ENCODE data around the gene CARHSP1. TPM values are rescaled to one million over a fixed set of nuclear protein-coding genes. Genes with fewer than 3 reads are reported as not detected.
A peak's percentile ranks its signal among the peaks of the same experiment; 100 is the strongest.
"Not testable (repeated sequence)": the region's sequence is repeated elsewhere in the genome, so short reads cannot be mapped to it uniquely, and the experiment has no call there.

Gene CARHSP1
- polyA plus RNA-seq, 1 experiment, result 65.5 TPM

- Histone ChIP-seq H3K27ac (ENCODE audit: low read depth, low read length) (no peak overlapping the region), H3K9me3 (ENCODE audit: control insufficient read depth, insufficient read depth, low read length) (no peaks in the 10 kb centered on the region; the same call in 1 of the 2 replicates), H3K27me3 (ENCODE audit: control insufficient read depth, insufficient read depth, low read length) (no peaks in the 10 kb centered on the region), H3K4me3 (ENCODE audit: low read depth, low read length) (no peak overlapping the region)
- no peak for TF ChIP-seq CTCF (IDR thresholded peaks at IDR 0.05; ENCODE audit: low read depth, low read length)
- ChIA-PET CTCF (interaction anchor here (1.0 to 1.9 kb wide), 3 partner anchors 22 to 140 kb away, joined by 3 to 4 read pairs (median 4); no protein-coding TSS in a partner anchor), POLR2A (interaction anchor here (0.9 to 1.9 kb wide), 5 partner anchors 9 to 218 kb away, joined by 3 to 5 read pairs (median 4); partner anchors contain the start of gene HAPSTR1)
- DNase-seq (ENCODE audit: low read depth, low spot score), result no peak
These were observed 4.4 kb upstream of the CARHSP1 start for GRCh38 chr16:8872967-8873865.

GRCh38 chr16:8872071-8872470, 3.3 kb upstream of the CARHSP1 start:
- ChIA-PET CTCF (no interaction called here), POLR2A (interaction anchor here (0.6 to 1.1 kb wide), 3 partner anchors 13 to 219 kb away, joined by 3 to 5 read pairs (median 3); partner anchors contain the start of gene HAPSTR1)
- Histone ChIP-seq H3K27me3 (ENCODE audit: control insufficient read depth, insufficient read depth, low read length) (no peaks in the 10 kb centered on the region), H3K9me3 (ENCODE audit: control insufficient read depth, insufficient read depth, low read length) (no peaks in the 10 kb centered on the region; the same call in 1 of the 2 replicates), H3K4me3 (ENCODE audit: low read depth, low read length) (no peak overlapping the region), H3K27ac (ENCODE audit: low read depth, low read length) (no peak overlapping the region)
- no peak for DNase-seq (ENCODE audit: low read depth, low spot score)
- no peak for TF ChIP-seq CTCF (IDR thresholded peaks at IDR 0.05; ENCODE audit: low read depth, low read length)

GRCh38 chr16:8869988-8870241, 1.1 kb upstream of the CARHSP1 start:
- H3K4me3 ChIP-seq (ENCODE audit: low read depth, low read length); H3K27ac ChIP-seq (ENCODE audit: low read depth, low read length); H3K27me3 ChIP-seq (ENCODE audit: control insufficient read depth, insufficient read depth, low read length); DNase-seq (ENCODE audit: low read depth, low spot score); H3K9me3 ChIP-seq (ENCODE audit: control insufficient read depth, insufficient read depth, low read length): not testable (repeated sequence)
- POLR2A ChIA-PET, result interaction anchor here (2.1 kb wide), 1 partner anchor 19 kb away, joined by 13 read pairs; no protein-coding TSS in a partner anchor
- CTCF ChIA-PET, result interaction anchor here (1.3 to 4.5 kb wide), 2 partner anchors 11 to 36 kb away, joined by 3 to 43 read pairs; no protein-coding TSS in a partner anchor

- TF ChIP-seq CTCF (IDR thresholded peaks at IDR 0.05; ENCODE audit: low read depth, low read length), result no peak
- H3K4me3 ChIP-seq (ENCODE audit: low read depth, low read length), result peak overlapping the region; percentile 62
- ChIA-PET POLR2A (interaction anchor here (0.7 to 2.1 kb wide), 15 partner anchors 9 to 222 kb away, joined by 3 to 21 read pairs (median 5); partner anchors contain the start of genes HAPSTR1 and USP7), CTCF (interaction anchor here (1.2 to 4.5 kb wide), 4 partner anchors 11 to 266 kb away, joined by 3 to 43 read pairs (median 3); no protein-coding TSS in a partner anchor)
- H3K27me3 ChIP-seq (ENCODE audit: control insufficient read depth, insufficient read depth, low read length), result no peaks in the 10 kb centered on the region
- no peak overlapping the region for H3K27ac ChIP-seq (ENCODE audit: low read depth, low read length)
- no peak for DNase-seq (ENCODE audit: low read depth, low spot score)
- H3K9me3 ChIP-seq (ENCODE audit: control insufficient read depth, insufficient read depth, low read length), result no peaks in the 10 kb centered on the region; the same call in 1 of the 2 replicates
These were observed 594 bp upstream of the CARHSP1 start for GRCh38 chr16:8869212-8869987.

- H3K27ac ChIP-seq (ENCODE audit: low read depth, low read length), result peak overlapping the region; percentile 80
- H3K27me3 ChIP-seq (ENCODE audit: control insufficient read depth, insufficient read depth, low read length), result no peaks in the 10 kb centered on the region
- no peaks in the 10 kb centered on the region; the same call in 1 of the 2 replicates for H3K9me3 ChIP-seq (ENCODE audit: control insufficient read depth, insufficient read depth, low read length)
- CTCF ChIA-PET, result interaction anchor here (4.5 kb wide), 1 partner anchor 12 kb away, joined by 43 read pairs; no protein-coding TSS in a partner anchor
- no peak for TF ChIP-seq CTCF (IDR thresholded peaks at IDR 0.05; ENCODE audit: low read depth, low read length)
- peak overlapping the region; percentile 68 for H3K4me3 ChIP-seq (ENCODE audit: low read depth, low read length)
- POLR2A ChIA-PET, result interaction anchor here (1.2 to 2.1 kb wide), 12 partner anchors 8 to 234 kb away, joined by 3 to 21 read pairs (median 8); partner anchors contain the start of genes HAPSTR1 and USP7
- DNase-seq (ENCODE audit: low read depth, low spot score), result no peak
These were observed 832 bp downstream of the CARHSP1 start for GRCh38 chr16:8867932-8868415.

All from AG04450 (cell line).